ENCODE measurements around the gene HOXA5.

DNA sequence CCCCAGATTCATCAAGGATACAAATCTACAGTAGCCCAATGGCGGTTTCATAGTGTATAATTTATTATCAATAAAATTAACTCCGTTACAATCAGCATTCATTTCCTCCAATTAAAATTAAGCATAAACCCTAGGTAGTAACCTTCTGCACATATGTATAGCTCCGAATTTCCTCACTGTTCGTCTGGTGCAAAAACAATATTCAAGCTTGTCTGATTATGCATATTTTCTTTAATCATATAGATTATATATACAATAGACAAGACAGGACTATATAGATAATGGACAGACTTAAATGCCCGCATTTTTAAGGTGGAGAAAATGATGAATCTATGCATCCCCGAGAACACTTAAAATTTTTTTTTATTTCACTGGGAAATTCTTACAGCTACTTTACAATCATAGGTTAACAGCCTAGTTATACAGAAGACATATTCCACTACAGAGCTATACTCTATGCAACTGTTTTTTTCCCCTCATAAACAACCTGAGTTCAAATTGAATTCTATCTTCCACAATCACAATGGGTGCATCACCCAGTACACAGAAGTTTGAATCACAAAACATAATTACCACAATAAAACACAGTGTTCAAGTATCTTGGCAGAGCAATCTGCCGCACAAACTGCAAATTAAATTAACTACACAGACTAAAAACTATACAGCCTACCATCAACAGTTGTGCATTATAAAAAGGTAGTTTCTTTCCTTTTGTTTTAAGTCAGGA, 19.2 kb upstream of the HOXA5 start:
- TF ChIP-seq, protein P1, sequence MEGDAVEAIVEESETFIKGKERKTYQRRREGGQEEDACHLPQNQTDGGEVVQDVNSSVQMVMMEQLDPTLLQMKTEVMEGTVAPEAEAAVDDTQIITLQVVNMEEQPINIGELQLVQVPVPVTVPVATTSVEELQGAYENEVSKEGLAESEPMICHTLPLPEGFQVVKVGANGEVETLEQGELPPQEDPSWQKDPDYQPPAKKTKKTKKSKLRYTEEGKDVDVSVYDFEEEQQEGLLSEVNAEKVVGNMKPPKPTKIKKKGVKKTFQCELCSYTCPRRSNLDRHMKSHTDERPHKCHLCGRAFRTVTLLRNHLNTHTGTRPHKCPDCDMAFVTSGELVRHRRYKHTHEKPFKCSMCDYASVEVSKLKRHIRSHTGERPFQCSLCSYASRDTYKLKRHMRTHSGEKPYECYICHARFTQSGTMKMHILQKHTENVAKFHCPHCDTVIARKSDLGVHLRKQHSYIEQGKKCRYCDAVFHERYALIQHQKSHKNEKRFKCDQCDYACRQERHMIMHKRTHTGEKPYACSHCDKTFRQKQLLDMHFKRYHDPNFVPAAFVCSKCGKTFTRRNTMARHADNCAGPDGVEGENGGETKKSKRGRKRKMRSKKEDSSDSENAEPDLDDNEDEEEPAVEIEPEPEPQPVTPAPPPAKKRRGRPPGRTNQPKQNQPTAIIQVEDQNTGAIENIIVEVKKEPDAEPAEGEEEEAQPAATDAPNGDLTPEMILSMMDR (IDR thresholded peaks at IDR 0.05): no peak
- TF ChIP-seq POLR2A (IDR thresholded peaks at IDR 0.05): no peak

Measured in heart left ventricle (tissue), 13 donors.